ENCODE results near the gene MIER2.

DNA sequence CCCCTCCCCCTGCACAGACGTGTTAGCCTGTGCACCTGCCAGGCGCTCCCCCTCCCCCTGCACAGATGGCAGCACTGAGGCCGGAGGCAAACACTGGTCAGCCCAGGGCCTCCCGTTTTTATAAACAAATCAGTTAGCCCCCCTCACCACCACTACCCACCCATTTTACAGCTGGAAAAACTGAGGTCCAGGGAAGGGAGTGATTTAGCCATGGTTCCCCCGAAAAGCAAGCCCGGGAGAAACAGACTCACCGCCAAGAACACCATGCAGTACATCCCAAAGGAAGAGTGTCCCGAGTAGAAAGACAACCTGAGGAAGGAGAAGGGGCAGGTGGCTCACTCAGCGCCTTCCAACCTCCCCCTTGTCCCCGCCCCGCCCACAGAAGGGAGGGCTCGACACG, 62.1 kb downstream of the MIER2 start:
- TF ChIP-seq, protein P1, sequence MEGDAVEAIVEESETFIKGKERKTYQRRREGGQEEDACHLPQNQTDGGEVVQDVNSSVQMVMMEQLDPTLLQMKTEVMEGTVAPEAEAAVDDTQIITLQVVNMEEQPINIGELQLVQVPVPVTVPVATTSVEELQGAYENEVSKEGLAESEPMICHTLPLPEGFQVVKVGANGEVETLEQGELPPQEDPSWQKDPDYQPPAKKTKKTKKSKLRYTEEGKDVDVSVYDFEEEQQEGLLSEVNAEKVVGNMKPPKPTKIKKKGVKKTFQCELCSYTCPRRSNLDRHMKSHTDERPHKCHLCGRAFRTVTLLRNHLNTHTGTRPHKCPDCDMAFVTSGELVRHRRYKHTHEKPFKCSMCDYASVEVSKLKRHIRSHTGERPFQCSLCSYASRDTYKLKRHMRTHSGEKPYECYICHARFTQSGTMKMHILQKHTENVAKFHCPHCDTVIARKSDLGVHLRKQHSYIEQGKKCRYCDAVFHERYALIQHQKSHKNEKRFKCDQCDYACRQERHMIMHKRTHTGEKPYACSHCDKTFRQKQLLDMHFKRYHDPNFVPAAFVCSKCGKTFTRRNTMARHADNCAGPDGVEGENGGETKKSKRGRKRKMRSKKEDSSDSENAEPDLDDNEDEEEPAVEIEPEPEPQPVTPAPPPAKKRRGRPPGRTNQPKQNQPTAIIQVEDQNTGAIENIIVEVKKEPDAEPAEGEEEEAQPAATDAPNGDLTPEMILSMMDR (IDR thresholded peaks at IDR 0.05; ENCODE audit: poor library complexity, severe bottlenecking), result no peak
- no peak for TF ChIP-seq POLR2AphosphoS5 (IDR thresholded peaks at IDR 0.05)

Measured in neural cell (in vitro differentiated cells).